GM15510 (cell line): Measurements from ENCODE around the gene HEATR5A.

Experiments used
- POLR2A ChIP-seq: IDR thresholded peaks from 3 replicates; pipeline ENCODE4 v1.6.1; 2011; ENCODE audit warnings: borderline replicate concordance; ENCODE audit not compliant: insufficient read length; ENCODE audit errors: extremely low read depth

The HEATR5A gene

GRCh38 chr14:31287294-31287972 lies 132.9 kb downstream of the HEATR5A start:
- no peak for TF ChIP-seq POLR2A

- TF ChIP-seq POLR2A: no peak
Observed at GRCh38 chr14:31286456-31287293, 133.7 kb downstream of the HEATR5A start.

GRCh38 chr14:31283578-31284252 lies 136.6 kb downstream of the HEATR5A start:
- no peak for TF ChIP-seq POLR2A

GRCh38 chr14:31283153-31283552 lies 137.2 kb downstream of the HEATR5A start:
- no peak for TF ChIP-seq POLR2A

- no peak for TF ChIP-seq POLR2A
Observed at GRCh38 chr14:31280871-31281220, 139.5 kb downstream of the HEATR5A start.

- TF ChIP-seq POLR2A: no peak
Observed at GRCh38 chr14:31280132-31280870, 140.0 kb downstream of the HEATR5A start.

GRCh38 chr14:31278883-31279282 lies 141.5 kb downstream of the HEATR5A start:
- no peak for TF ChIP-seq POLR2A

- no peak for TF ChIP-seq POLR2A
Observed at GRCh38 chr14:31277085-31277484, 143.3 kb downstream of the HEATR5A start.

GRCh38 chr14:31275731-31276130 lies 144.6 kb downstream of the HEATR5A start:
- TF ChIP-seq POLR2A: no peak

GRCh38 chr14:31271648-31272047 lies 148.7 kb downstream of the HEATR5A start:
- TF ChIP-seq POLR2A: no peak

GRCh38 chr14:31270196-31270772 lies 150.1 kb downstream of the HEATR5A start:
- no peak for TF ChIP-seq POLR2A

- no peak for TF ChIP-seq POLR2A
Observed at GRCh38 chr14:31269634-31270195, 150.6 kb downstream of the HEATR5A start.

GRCh38 chr14:31268216-31268615 lies 152.1 kb downstream of the HEATR5A start:
- TF ChIP-seq POLR2A: no peak
